ENCODE data around the gene PTBP3.

- TF ChIP-seq POLR2A (IDR thresholded peaks at IDR 0.05; ENCODE audit: low read length) (peak; percentile 52), GATA1 (IDR thresholded peaks at IDR 0.05; ENCODE audit: low read depth, low read length) (no peak)
These were observed at the start of gene PTBP3 for GRCh38 chr9:112332977-112333638.

Measured in erythroblast (primary cell).